HEK293 (cell line): ENCODE measurements around the gene TMEM185B.

ENCODE experiments used
- CTCF ChIA-PET: fragments of 350-600 bp; formaldehyde crosslinking; extraction: SDS; loops from one replicate; lab custom pipeline; 2021; ENCODE audit warnings: antibody characterized with exemption; lab: Yijun Ruan, JAX
- POLR2A ChIA-PET: fragments of 300-600 bp; formaldehyde crosslinking; extraction: SDS; loops from one replicate; lab custom pipeline; 2020; ENCODE audit warnings: antibody characterized with exemption, inconsistent platforms; lab: Yijun Ruan, JAX
- H3K27ac ChIP-seq: fragments of 200-500 bp; sonication (Bioruptor generic); 2 replicates; pipeline ENCODE4 v1.5.1; 2014; ENCODE audit warnings: low read depth, low read length, control low read depth, inconsistent platforms; ENCODE audit errors: extremely low read depth
- H3K36me3 ChIP-seq, 2 experiments: fragments of 200-500 bp in 1 of 2; sonication (Bioruptor generic) in 1 of 2; 1 replicate in 1 of 2; 2 replicates in 1 of 2; pipeline ENCODE4 v1.5.1; 2014 to 2017; ENCODE audit warnings: inconsistent platforms in 2 of 2, low read length in 2 of 2; ENCODE audit not compliant: control insufficient read depth in 2 of 2, insufficient read depth in 1 of 2
- H3K4me1 ChIP-seq: fragments of 200-500 bp; sonication (Bioruptor generic); 2 replicates; pipeline ENCODE4 v1.5.1; 2014; ENCODE audit warnings: mild to moderate bottlenecking, low read length, inconsistent platforms; ENCODE audit not compliant: control insufficient read depth, insufficient read depth
- H3K4me3 ChIP-seq: 2 replicates; pipeline ENCODE4 v1.5.1; 2011; ENCODE audit warnings: low read depth, mild to moderate bottlenecking, control low read depth, low read length, moderate library complexity
- H3K9me3 ChIP-seq: fragments of 200-500 bp; sonication (Bioruptor generic); 2 replicates; pipeline ENCODE4 v1.5.1; 2014; ENCODE audit warnings: low read depth, low read length, inconsistent platforms; ENCODE audit not compliant: control insufficient read depth, insufficient read depth
- HOXA7 ChIP-seq: sonication (generic); formaldehyde crosslinking; IDR thresholded peaks from 2 replicates; pipeline ENCODE4 v1.8.1; 2022; ENCODE audit warnings: missing genetic modification reagents, borderline replicate concordance
- HOXC10 ChIP-seq: sonication (generic); formaldehyde crosslinking; IDR thresholded peaks from 2 replicates; pipeline ENCODE4 v1.8.1; 2023; ENCODE audit warnings: mild to moderate bottlenecking, missing genetic modification reagents
- IKZF3 ChIP-seq: fragments of 450-650 bp; IDR thresholded peaks from 2 replicates; pipeline ENCODE4 v1.5.0; 2018; ENCODE audit warnings: missing biosample characterization, mild to moderate bottlenecking, missing genetic modification characterization, moderate library complexity
- PRDM10 ChIP-seq: fragments of 450-650 bp; formaldehyde crosslinking; IDR thresholded peaks from 2 replicates; pipeline ENCODE4 v1.5.1; 2016; ENCODE audit warnings: missing biosample characterization, missing genetic modification characterization
- REST ChIP-seq: fragments of 450-650 bp; formaldehyde crosslinking; IDR thresholded peaks from 2 replicates; pipeline ENCODE4 v1.5.1; 2016; ENCODE audit warnings: missing biosample characterization, missing genetic modification characterization
- ZBTB1 ChIP-seq: fragments of 450-650 bp; formaldehyde crosslinking; IDR thresholded peaks from 2 replicates; pipeline ENCODE4 v1.5.1; 2016; ENCODE audit warnings: missing biosample characterization, missing genetic modification characterization
- ZIC2 ChIP-seq: fragments of 450-650 bp; formaldehyde crosslinking; IDR thresholded peaks from 2 replicates; pipeline ENCODE4 v1.5.1; 2016; ENCODE audit warnings: missing biosample characterization, missing genetic modification characterization
- ZNF280C ChIP-seq: fragments of 450-650 bp; formaldehyde crosslinking; IDR thresholded peaks from 2 replicates; pipeline ENCODE4 v1.5.1; 2016; ENCODE audit warnings: missing biosample characterization, missing genetic modification characterization
- ZNF292 ChIP-seq: fragments of 450-650 bp; formaldehyde crosslinking; IDR thresholded peaks from 2 replicates; pipeline ENCODE4 v1.5.1; 2016; ENCODE audit warnings: low read depth, missing biosample characterization, missing genetic modification characterization, borderline replicate concordance
- ZNF48 ChIP-seq: fragments of 450-650 bp; formaldehyde crosslinking; IDR thresholded peaks from 2 replicates; pipeline ENCODE4 v1.5.1; 2016; ENCODE audit warnings: missing biosample characterization, missing genetic modification characterization
- ZNF549 ChIP-seq: fragments of 450-650 bp; IDR thresholded peaks from 2 replicates; pipeline ENCODE4 v1.5.1; 2018; ENCODE audit warnings: missing biosample characterization, missing genetic modification characterization, mild to moderate bottlenecking, inconsistent platforms, moderate library complexity
- ZNF596 ChIP-seq: fragments of 450-650 bp; IDR thresholded peaks from 2 replicates; pipeline ENCODE4 v1.5.0; 2018; ENCODE audit warnings: missing biosample characterization, mild to moderate bottlenecking, missing genetic modification characterization, moderate library complexity
- ZNF660 ChIP-seq: fragments of 450-650 bp; IDR thresholded peaks from 2 replicates; pipeline ENCODE4 v1.5.1; 2018; ENCODE audit warnings: missing biosample characterization, mild to moderate bottlenecking, missing genetic modification characterization
- ZSCAN16 ChIP-seq: fragments of 450-650 bp; formaldehyde crosslinking; IDR thresholded peaks from 2 replicates; pipeline ENCODE4 v1.5.1; 2016; ENCODE audit warnings: missing biosample characterization, missing genetic modification characterization
- TF ChIP-seq, protein P1 (sequence below): fragments of 450-650 bp; formaldehyde crosslinking; conservative IDR thresholded peaks from 2 replicates; pipeline ENCODE4 v1.5.1; 2016; ENCODE audit warnings: low read depth, missing biosample characterization, missing genetic modification characterization

The TMEM185B gene

GRCh38 chr2:120250640-120251039, 27.4 kb upstream of the TMEM185B start:
- no peak overlapping the region for H3K27ac ChIP-seq
- ChIA-PET POLR2A (interaction anchor here (1.1 kb wide), 1 partner anchor 27 kb away, joined by 3 read pairs; the partner anchor contains the start of gene TMEM185B), CTCF (interaction anchor here (0.6 to 3.7 kb wide), 3 partner anchors 33 to 425 kb away, joined by 3 to 13 read pairs (median 4); no protein-coding TSS in a partner anchor)
- peaks cover 7% of the 10 kb centered on the region for H3K4me1 ChIP-seq
- no peaks in the 10 kb centered on the region for H3K36me3 ChIP-seq
- no peak for TF ChIP-seq ZBTB1 (tag by site-specific recombination)
- TF ChIP-seq ZIC2 (tag by site-specific recombination) = peak; percentile 19; the same call in 1 of the 2 replicates
- no peaks in the 10 kb centered on the region for H3K9me3 ChIP-seq
- H3K4me3 ChIP-seq = no peak overlapping the region

GRCh38 chr2:120247851-120248250, 24.7 kb upstream of the TMEM185B start:
- Histone ChIP-seq H3K36me3 (no peaks in the 10 kb centered on the region), H3K4me1 (peaks cover 13% of the 10 kb centered on the region), H3K27ac (no peak overlapping the region), H3K9me3 (no peaks in the 10 kb centered on the region), H3K4me3 (no peak overlapping the region)
- CTCF ChIA-PET = interaction anchor here (0.6 to 1.5 kb wide), 5 partner anchors 42 to 828 kb away, joined by 3 to 5 read pairs (median 3); no protein-coding TSS in a partner anchor
- no peak for TF ChIP-seq REST (tag by site-specific recombination)
- TF ChIP-seq ZNF48 (tag by site-specific recombination) = no peak
- TF ChIP-seq, protein P1, sequence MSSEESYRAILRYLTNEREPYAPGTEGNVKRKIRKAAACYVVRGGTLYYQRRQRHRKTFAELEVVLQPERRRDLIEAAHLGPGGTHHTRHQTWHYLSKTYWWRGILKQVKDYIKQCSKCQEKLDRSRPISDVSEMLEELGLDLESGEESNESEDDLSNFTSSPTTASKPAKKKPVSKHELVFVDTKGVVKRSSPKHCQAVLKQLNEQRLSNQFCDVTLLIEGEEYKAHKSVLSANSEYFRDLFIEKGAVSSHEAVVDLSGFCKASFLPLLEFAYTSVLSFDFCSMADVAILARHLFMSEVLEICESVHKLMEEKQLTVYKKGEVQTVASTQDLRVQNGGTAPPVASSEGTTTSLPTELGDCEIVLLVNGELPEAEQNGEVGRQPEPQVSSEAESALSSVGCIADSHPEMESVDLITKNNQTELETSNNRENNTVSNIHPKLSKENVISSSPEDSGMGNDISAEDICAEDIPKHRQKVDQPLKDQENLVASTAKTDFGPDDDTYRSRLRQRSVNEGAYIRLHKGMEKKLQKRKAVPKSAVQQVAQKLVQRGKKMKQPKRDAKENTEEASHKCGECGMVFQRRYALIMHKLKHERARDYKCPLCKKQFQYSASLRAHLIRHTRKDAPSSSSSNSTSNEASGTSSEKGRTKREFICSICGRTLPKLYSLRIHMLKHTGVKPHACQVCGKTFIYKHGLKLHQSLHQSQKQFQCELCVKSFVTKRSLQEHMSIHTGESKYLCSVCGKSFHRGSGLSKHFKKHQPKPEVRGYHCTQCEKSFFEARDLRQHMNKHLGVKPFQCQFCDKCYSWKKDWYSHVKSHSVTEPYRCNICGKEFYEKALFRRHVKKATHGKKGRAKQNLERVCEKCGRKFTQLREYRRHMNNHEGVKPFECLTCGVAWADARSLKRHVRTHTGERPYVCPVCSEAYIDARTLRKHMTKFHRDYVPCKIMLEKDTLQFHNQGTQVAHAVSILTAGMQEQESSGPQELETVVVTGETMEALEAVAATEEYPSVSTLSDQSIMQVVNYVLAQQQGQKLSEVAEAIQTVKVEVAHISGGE (tag by site-specific recombination) = no peak
- TF ChIP-seq ZNF292 = no peak
- no peak for TF ChIP-seq IKZF3 (tag by site-specific recombination)
- no peak for TF ChIP-seq ZNF280C (tag by site-specific recombination)
- no peak for TF ChIP-seq HOXC10 (CRISPR knock-in tag)
- no peak for TF ChIP-seq ZSCAN16 (tag by site-specific recombination)
- POLR2A ChIA-PET = interaction anchor here (1.2 kb wide), 1 partner anchor 25 kb away, joined by 5 read pairs; the partner anchor contains the start of gene TMEM185B

DNA sequence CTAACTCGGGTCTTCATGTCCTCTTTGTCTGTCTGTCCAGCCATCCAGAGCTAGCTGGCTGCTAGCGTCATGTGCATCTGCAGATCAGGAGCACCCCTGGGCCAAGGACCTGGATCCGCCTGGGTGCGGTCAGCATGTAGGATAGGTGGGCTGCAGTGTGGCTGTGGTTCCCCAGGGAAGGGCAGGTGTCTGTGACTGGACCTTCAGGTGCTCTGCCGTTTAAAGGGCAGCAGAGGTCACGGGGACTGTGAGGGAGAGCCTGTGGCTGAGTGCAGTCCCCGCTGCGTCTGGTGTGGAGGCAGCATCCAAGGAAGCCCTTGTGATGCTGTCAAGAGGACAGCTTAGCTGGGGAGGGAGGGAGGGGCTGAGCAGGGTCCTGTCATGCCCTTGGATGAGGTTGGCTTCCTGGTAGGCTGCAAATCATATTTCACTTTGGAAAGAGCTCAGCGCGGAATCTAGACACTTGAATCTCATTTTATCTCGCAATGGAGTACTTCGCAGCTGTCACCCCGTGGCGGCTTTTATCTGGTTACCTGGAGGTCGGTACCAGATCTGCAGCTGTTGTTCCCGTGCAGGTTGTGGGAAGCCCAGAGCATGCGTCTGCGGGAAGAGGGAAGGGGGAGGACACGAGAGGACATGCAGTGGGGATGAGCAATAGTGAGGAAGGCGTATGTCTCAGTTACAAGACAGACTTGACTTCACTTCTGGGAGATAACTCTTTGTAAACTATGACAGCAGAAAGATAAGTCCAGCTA, 23.5 kb upstream of the TMEM185B start:
- ChIA-PET CTCF (interaction anchor here (0.7 to 1.5 kb wide), 4 partner anchors 66 to 771 kb away, joined by 3 to 5 read pairs (median 4); no protein-coding TSS in a partner anchor), POLR2A (no interaction called here)
- H3K36me3 ChIP-seq = no peaks in the 10 kb centered on the region
- no peak overlapping the region for H3K4me3 ChIP-seq
- TF ChIP-seq PRDM10 (tag by site-specific recombination) (no peak), ZNF549 (tag by site-specific recombination) (no peak), ZNF292 (no peak), ZNF660 (tag by site-specific recombination) (no peak), HOXA7 (CRISPR knock-in tag) (no peak), ZNF596 (tag by site-specific recombination) (no peak)
- TF ChIP-seq, all 188 proteins: peak for 0
- no peak overlapping the region for H3K27ac ChIP-seq
- H3K4me1 ChIP-seq = peaks cover 13% of the 10 kb centered on the region
- H3K9me3 ChIP-seq = no peaks in the 10 kb centered on the region
